Kidney (tissue), 14 donors: ENCODE data around the gene ARSG. TPM values are rescaled to one million over a fixed set of nuclear protein-coding genes. Genes with fewer than 3 reads are reported as not detected.
A peak's percentile ranks its signal among the peaks of the same experiment; 100 is the strongest.

Experiments used
- DNase-seq, 5 donors: peaks; one replicate each; pipeline ENCODE4 v3.0.0-alpha.2; 2013 to 2020
- FAIRE-seq: peaks from 2 replicates; lab custom pipeline; 2012; peaks lifted over from hg19 to GRCh38; lab: Jason Lieb, UNC
- H3K27ac ChIP-seq, 2 donors: one replicate each; pipeline ENCODE4 v1.7.0; 2013; ENCODE audit warnings: low read depth in 2 of 2, low read length in 2 of 2, inconsistent platforms in 1 of 2
- H3K27me3 ChIP-seq: one replicate; pipeline ENCODE4 v1.7.1; 2013; ENCODE audit warnings: low read length, inconsistent platforms; ENCODE audit not compliant: control insufficient read depth, insufficient read depth
- H3K36me3 ChIP-seq, 3 donors: one replicate each; pipeline versions ENCODE4 v1.7.0 to v1.7.1; 2013; ENCODE audit warnings: low read length in 3 of 3, control low read depth in 1 of 3, inconsistent platforms in 1 of 3; ENCODE audit not compliant: insufficient read depth in 3 of 3, control insufficient read depth in 2 of 3
- H3K4me1 ChIP-seq, 3 donors: one replicate each; pipeline versions ENCODE4 v1.7.0 to v1.7.1; 2013; ENCODE audit warnings: low read length in 3 of 3, inconsistent platforms in 1 of 3, low read depth in 1 of 3; ENCODE audit not compliant: control insufficient read depth in 2 of 3, insufficient read depth in 2 of 3
- H3K4me3 ChIP-seq, 3 donors: one replicate each; pipeline versions ENCODE4 v1.7.0 to v1.8.1; 2013; ENCODE audit warnings: low read length in 3 of 3, control low read depth in 1 of 3, inconsistent platforms in 1 of 3
- H3K9ac ChIP-seq, 3 donors: one replicate each; pipeline versions ENCODE4 v1.7.0 to v1.7.1; 2013; ENCODE audit warnings: low read length in 3 of 3, control low read depth in 1 of 3, inconsistent platforms in 1 of 3
- H3K9me3 ChIP-seq, 3 donors: one replicate each; pipeline versions ENCODE4 v1.7.0 to v1.7.1; 2013; ENCODE audit warnings: low read length in 3 of 3, control low read depth in 1 of 3, inconsistent platforms in 1 of 3; ENCODE audit not compliant: control insufficient read depth in 2 of 3, insufficient read depth in 1 of 3
- CTCF ChIP-seq: IDR thresholded peaks from 3 replicates; pipeline ENCODE4 v1.5.1; 2012; ENCODE audit warnings: mild to moderate bottlenecking, moderate library complexity, borderline replicate concordance; ENCODE audit not compliant: insufficient read depth; ENCODE audit errors: extremely low read depth
- intact Hi-C: fragments of 100-400 bp; cut with DNase I; formaldehyde crosslinking; loops from one replicate; pipeline ENCODE4 v1.11.1; 2022
- polyA plus RNA-seq: library from polyadenylated mRNA; stranded (reverse); fragments of 350-450 nt; fragmentation: Illumina TruSeq; extraction: RNeasy Lipid Tissue Mini Kit (QIAGEN cat#74804); gene quantifications from one replicate; pipeline ENCODE4 v1.2.3, GENCODE V29; 2014; ENCODE audit warnings: low read depth, low replicate concordance; ENCODE audit not compliant: insufficient read depth
- total RNA-seq: library from RNA; stranded (reverse); fragmentation: NEBNext Ultra II Directional; extraction: Animal tissue kit (Norgen Biotek cat#: 25700); gene quantifications from one replicate; pipeline ENCODE4 v1.2.1, GENCODE V29; 2021
- donor health status: control.
- donor health status: control.
- donor health status: control.
- donor health status: control.
- donor health status: control.
- donor health status: DM: yes; HTN: yes; CAD: no.
- donor health status: Normal renal cell carcinoma (clear cell type).

ARSG gene
- total and polyA plus RNA-seq, 2 donors from 2014 or later, result 5.0 to 12.6 TPM

- DNase-seq (peak; percentile 46 to 86 (median 59)), FAIRE-seq (no peak)
- no peak for TF ChIP-seq CTCF
- Histone ChIP-seq H3K9me3 (no peaks in the 10 kb centered on the region), H3K4me3 (peak overlapping the region; percentile 7 to 61 (median 30)), H3K36me3 (no peaks in the 10 kb centered on the region), H3K27me3 (peaks cover 10% of the 10 kb centered on the region), H3K27ac (peak overlapping the region in 1 of 2 donors; percentile 38), H3K9ac (no peak overlapping the region), H3K4me1 (peaks cover 0 to 6% (median 0%) of the 10 kb centered on the region in 3 donors)
- intact Hi-C loops, result no loop called here
Observed at GRCh38 chr17:68290268-68290954, 884 bp upstream of the ARSG start.

- DNase-seq (peak; percentile 81 to 95 (median 87)), FAIRE-seq (no peak)
- Histone ChIP-seq H3K36me3 (no peaks in the 10 kb centered on the region), H3K27me3 (peaks cover 10% of the 10 kb centered on the region), H3K9me3 (no peaks in the 10 kb centered on the region), H3K27ac (peak overlapping the region in 1 of 2 donors; percentile 69), H3K4me1 (peaks cover 0 to 6% (median 0%) of the 10 kb centered on the region in 3 donors), H3K9ac (peak overlapping the region in 1 of 3 donors; percentile 26), H3K4me3 (peak overlapping the region; percentile 45 to 67 (median 59))
- TF ChIP-seq CTCF, result no peak
- intact Hi-C loops, result no loop called here
Observed at GRCh38 chr17:68291836-68292688, 767 bp downstream of the ARSG start.

GRCh38 chr17:68292689-68293040, 1.4 kb downstream of the ARSG start:
- no peaks in the 10 kb centered on the region for H3K9me3 ChIP-seq
- FAIRE-seq (no peak), DNase-seq (no peak)
- H3K4me3 ChIP-seq, result peak overlapping the region in 2 of 3 donors; percentile 59 to 67
- no peak overlapping the region for H3K9ac ChIP-seq
- H3K4me1 ChIP-seq, result peaks cover 0 to 6% (median 0%) of the 10 kb centered on the region in 3 donors
- peak overlapping the region in 1 of 2 donors; percentile 41 for H3K27ac ChIP-seq
- H3K27me3 ChIP-seq, result peaks cover 10% of the 10 kb centered on the region
- TF ChIP-seq CTCF, result no peak
- intact Hi-C loops, result no loop called here
- no peaks in the 10 kb centered on the region for H3K36me3 ChIP-seq
